ENCODE data around the gene PDZK1IP1. TPM values are rescaled to one million over a fixed set of nuclear protein-coding genes. Genes with fewer than 3 reads are reported as not detected.

Gene PDZK1IP1
- polyA plus RNA-seq, 6 donors from 2014 or later: 0.72 to 9.2 (median 2.6) TPM; not detected in 1

DNA sequence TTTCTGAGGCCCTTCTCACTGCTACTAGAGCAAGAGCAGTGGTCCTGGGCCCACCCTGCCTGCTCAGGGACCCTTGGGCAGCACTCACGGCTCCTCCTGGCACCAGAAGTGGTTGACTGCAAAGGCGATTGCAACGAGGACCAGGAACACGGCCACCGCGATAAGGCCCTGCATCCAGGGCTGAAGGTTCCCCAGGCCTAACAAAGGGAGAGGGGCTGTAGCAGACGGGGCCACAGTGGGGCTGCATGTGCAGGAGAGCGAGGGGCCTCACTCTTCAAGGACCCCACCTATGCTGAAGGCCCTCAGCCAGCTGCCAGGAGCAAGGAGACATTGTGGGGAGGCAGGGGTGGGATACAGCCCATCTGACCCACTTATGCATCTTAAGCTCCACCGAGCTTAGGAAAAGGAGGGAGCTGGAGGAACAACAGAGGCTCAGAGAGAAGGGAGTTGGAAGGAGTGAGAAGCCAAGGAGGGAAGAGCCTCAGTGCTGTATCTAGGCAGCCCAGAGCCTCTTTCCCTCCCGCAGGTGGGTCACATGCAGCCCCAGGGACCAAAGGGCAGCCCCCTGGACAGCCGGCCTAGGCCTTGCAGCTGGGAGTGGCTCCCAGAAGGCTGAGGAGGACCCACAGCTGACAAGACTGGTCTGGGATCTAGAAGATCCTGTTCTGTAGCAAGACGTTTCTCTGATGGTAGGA, 2.5 kb downstream of the PDZK1IP1 start:
- ATAC-seq (ENCODE audit: low read depth in 2 of 2) (no peak), DNase-seq (no peak)
- peaks cover 4 to 48% (median 37%) of the 10 kb centered on the region in 3 donors for H3K27me3 Mint-ChIP-seq
- H3K9me3 Mint-ChIP-seq: no peaks in the 10 kb centered on the region
- no peak overlapping the region for H3K4me3 Mint-ChIP-seq
- H3K4me1 Mint-ChIP-seq: no peaks in the 10 kb centered on the region
- no peaks in the 10 kb centered on the region for H3K36me3 Mint-ChIP-seq
- H3K27ac Mint-ChIP-seq: no peak overlapping the region

DNA sequence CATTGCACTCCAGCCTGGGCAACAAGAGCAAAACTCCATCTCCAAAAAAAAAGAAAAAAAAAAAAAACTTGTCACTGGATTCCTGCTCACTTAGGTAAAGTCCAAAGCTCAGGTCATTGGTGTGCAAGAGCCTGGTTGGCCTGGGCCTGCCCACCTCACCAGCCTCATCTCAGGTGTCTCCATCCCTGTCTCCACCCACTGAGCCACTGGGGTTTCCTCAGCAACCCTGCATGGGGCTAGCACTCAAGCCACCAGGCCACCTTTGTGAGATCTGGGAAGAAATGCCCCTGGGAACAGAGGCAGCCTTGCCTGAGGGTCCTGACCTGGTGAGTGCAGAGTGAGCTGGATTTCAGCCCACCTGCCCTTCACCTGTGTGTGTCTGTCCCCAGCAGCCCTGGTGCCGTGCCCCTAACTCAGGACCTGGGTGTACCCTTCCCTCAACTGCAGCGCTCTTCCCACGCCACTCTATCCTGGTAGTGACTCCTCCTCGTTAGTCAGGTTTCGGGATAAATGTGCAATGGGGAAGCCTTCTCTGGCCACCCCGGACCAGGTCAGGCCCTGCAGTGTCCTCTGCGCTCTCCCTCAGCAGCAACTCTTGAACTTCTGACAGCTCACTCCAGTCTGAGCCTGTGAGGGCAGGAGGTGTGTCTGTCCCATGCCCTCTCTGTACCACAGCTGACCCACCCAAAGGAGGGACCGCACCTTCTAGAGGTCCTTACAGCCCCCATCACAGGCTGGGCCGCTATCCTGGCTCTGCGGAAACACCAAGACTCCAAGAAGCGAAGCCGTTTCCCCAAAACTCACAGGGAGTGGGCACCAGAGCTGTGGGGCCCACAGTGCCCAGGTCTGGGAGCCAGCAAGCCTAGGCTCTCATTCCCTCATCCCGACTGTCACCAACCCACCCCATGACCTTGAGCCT, 3.3 kb downstream of the PDZK1IP1 start:
- H3K4me1 Mint-ChIP-seq: no peaks in the 10 kb centered on the region
- H3K27me3 Mint-ChIP-seq: peaks cover 4 to 45% (median 44%) of the 10 kb centered on the region in 3 donors
- H3K27ac Mint-ChIP-seq: no peak overlapping the region
- no peak for DNase-seq
- H3K36me3 Mint-ChIP-seq: no peaks in the 10 kb centered on the region
- no peaks in the 10 kb centered on the region for H3K9me3 Mint-ChIP-seq
- H3K4me3 Mint-ChIP-seq: no peak overlapping the region
- no peak for ATAC-seq (ENCODE audit: low read depth in 2 of 2)

DNA sequence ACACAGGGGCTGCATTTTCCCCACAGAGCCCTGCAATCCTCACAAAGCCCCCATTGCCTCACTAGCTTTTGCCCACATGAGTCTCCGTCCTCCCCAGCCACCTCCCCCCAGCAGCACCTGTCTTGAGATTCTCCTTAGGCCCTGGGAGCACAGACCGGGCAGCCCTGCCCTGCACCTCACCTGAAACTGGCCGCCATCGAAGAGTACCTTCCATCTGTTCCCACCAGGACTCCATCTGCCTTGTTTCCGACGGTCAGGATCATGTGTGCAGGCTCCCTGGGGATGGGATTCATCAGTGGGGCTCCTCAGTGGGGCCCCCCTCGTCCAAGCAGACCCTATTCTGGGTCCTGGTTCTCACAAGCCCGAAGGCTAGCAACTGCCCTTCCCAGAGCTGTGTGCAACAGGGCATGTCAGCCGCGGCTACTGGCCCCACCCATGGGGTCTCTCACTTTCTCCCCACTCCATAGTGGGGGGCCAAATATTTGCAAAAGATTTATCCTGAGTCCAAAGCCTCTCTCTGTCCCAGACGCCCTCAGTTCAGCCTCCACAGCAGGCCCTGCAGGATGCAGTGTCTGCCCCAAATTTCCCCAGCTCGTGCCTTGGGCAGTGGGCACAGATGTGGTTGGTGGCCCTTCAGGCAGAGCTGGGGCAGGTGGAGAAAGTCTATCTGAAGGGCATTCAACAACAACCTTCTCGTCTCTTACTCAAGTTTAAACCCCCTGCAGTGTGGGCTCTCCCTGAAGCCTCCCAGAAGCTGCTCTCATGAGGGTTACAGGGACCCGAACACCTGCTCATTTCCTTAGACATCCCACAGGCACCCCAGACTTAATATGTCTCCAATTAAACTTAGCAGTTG, 4.8 kb downstream of the PDZK1IP1 start:
- Mint-ChIP-seq H3K36me3 (no peaks in the 10 kb centered on the region), H3K4me3 (no peak overlapping the region), H3K27me3 (peaks cover 12 to 58% (median 57%) of the 10 kb centered on the region in 3 donors), H3K27ac (peak overlapping the region in 1 of 6 donors; percentile 56), H3K9me3 (peaks cover 0 to 2% (median 0%) of the 10 kb centered on the region in 7 donors), H3K4me1 (no peaks in the 10 kb centered on the region)
- ATAC-seq (ENCODE audit: low read depth in 2 of 2) (no peak), DNase-seq (no peak)

DNA sequence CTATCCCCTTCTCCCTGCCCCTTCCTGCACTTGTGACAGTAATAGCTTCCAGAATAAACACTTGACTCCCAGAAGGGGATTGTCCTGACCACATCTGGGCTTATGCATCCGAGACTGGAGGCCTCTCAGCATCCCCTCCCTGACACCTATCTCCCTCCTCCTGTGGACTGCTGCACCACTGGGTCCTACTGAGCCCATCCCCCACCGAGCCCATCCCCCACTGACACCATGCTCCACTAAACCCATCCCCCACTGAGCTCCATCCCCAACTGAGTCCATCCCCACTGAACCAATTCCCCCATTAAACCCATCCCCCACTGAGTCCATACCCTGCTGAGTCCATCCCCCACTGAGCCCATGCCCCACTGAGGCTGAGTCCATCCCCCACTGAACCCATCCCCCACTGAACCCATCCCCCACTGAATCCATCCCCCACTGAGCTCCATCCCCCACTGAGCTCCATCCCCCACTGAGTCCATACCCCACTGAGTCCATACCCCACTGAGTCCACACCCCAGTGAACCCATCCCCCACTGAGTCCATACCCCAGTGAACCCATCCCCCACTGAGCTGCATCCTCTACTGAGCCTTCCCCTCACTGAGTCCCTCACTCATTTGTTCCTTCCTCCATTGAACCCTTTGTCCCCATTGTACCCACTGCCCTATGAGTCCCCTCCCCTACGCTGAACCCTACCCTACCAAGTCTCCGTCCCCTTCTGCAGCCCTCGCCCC, 5.6 kb downstream of the PDZK1IP1 start:
- H3K4me1 Mint-ChIP-seq: peaks cover 5 to 6% (median 5%) of the 10 kb centered on the region in 3 donors
- H3K9me3 Mint-ChIP-seq: peaks cover 0 to 2% (median 0%) of the 10 kb centered on the region in 7 donors
- ATAC-seq (ENCODE audit: low read depth in 2 of 2) (no peak), DNase-seq (no peak)
- no peak overlapping the region for H3K4me3 Mint-ChIP-seq
- H3K27me3 Mint-ChIP-seq: peaks cover 17 to 66% (median 58%) of the 10 kb centered on the region in 3 donors
- peak overlapping the region in 1 of 6 donors; percentile 56 for H3K27ac Mint-ChIP-seq
- H3K36me3 Mint-ChIP-seq: no peaks in the 10 kb centered on the region

DNA sequence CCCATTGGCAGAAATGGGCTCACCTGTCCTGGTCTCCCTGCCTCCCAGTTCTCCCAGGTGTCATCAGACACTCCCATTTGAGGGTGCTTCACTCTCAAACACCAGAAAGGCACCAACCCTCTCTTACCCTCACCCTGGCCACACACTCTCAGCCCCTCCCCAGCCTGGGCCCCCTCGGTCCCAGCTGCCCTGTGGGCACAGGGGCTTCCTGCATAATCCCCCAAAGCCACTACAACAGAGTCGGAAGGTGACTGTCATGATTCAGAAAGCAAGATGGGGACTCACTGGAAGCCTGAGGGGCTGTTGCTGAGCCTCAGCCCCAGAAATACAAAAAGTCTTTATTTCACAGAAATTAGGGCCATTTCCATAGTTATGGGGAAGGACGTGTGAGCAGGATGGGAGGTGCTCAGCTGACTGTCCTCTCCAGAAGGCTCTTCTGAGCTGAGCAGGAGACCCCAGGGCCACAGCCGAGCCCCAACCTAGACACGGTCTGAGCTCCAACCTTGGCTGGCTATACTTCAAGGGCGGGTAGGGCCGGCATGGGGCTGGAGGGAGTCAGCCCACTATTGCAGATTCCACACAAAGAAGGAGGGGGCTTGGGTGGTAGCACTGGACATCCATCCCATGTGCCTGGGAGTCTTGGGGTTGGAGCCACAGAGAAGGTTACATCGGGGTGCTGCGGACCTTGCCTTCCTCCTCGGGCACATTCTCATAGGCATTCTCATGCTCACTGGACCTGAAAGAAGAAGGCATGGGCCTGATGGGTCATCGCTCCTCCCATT, 6.3 kb downstream of the PDZK1IP1 start:
- no peaks in the 10 kb centered on the region for H3K36me3 Mint-ChIP-seq
- H3K27me3 Mint-ChIP-seq: peaks cover 24 to 73% (median 66%) of the 10 kb centered on the region in 3 donors
- H3K27ac Mint-ChIP-seq: peak overlapping the region in 1 of 6 donors; percentile 52
- no peak for ATAC-seq (ENCODE audit: low read depth in 2 of 2)
- H3K4me3 Mint-ChIP-seq: no peak overlapping the region
- DNase-seq: no peak
- H3K4me1 Mint-ChIP-seq: peaks cover 8 to 11% (median 9%) of the 10 kb centered on the region in 3 donors
- peaks cover 0 to 2% (median 0%) of the 10 kb centered on the region in 7 donors for H3K9me3 Mint-ChIP-seq

DNA sequence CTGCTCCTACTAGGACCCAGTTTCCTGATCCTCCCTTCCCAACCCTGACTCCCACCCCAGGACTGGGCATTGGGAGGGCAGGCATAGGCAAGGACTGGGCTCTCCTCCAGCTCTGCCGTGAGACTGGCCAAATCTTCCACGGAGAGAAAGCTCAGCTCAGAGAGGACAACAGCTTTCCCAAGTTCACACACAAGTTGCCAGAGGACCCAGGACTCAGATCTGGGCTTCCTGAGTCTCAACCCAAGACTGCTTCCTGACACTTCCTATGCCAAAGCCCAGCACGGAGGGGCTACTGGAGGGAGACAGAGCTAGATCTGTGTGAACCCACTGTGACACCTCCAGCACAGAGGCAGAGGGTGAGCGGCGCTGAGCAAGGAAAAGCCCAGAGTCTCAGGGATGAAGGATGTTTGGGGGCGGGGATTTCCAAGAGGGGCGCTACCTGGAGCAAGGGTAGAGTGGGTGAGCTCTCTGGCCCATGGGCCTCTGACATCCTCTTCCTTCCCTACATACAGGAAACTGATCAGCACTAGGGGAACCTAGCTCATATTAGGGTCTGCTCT, 7.1 kb downstream of the PDZK1IP1 start:
- Mint-ChIP-seq H3K27me3 (peaks cover 24 to 77% (median 72%) of the 10 kb centered on the region in 3 donors), H3K36me3 (no peaks in the 10 kb centered on the region), H3K4me3 (no peak overlapping the region)

DNA sequence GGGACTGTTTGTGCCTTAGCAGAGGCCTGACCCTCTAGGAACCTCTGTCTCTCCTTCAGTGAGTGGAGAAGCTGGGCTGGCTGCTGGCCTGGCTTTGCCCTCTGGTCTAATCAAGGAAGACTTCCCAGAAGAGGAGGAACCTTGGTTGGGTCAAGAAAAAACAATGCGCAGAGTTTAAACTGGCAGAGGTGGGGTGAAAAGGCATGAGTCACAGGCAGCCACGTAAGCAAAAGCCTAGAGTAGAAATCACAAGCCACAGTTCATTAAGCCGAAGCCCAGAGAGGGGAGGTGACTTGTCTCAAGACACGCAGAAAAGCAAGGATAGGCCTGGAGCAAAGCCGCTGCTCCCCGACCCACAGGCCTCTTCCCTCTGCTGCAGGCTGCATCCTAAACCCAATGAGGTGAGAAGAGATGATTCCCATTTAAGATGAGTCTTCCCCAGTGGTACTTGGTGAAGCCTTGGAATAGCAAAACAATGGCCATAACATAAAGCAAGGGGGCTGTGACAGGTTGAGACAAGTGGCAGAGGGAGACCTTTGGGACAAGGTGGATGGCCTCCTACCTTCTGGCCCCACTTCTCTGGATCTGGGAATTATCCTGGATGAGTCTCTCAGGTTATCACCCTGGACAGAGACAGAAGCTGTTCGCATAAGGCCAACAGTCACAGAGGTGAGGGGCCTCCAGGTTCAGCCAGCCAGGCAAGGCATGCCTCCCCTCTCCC, 7.7 kb downstream of the PDZK1IP1 start:
- H3K36me3 Mint-ChIP-seq: no peaks in the 10 kb centered on the region
- H3K9me3 Mint-ChIP-seq: peaks cover 0 to 2% (median 0%) of the 10 kb centered on the region in 7 donors
- H3K4me1 Mint-ChIP-seq: peaks cover 8 to 11% (median 9%) of the 10 kb centered on the region in 3 donors
- DNase-seq (no peak), ATAC-seq (ENCODE audit: low read depth in 2 of 2) (no peak)
- H3K4me3 Mint-ChIP-seq: no peak overlapping the region
- H3K27ac Mint-ChIP-seq: no peak overlapping the region
- peaks cover 27 to 74% (median 65%) of the 10 kb centered on the region in 3 donors for H3K27me3 Mint-ChIP-seq

More for the DNA sequence above, 7.1 kb downstream of the PDZK1IP1 start:
- ATAC-seq (ENCODE audit: low read depth in 2 of 2): no peak
- Mint-ChIP-seq H3K27ac (no peak overlapping the region), H3K9me3 (peaks cover 0 to 2% (median 0%) of the 10 kb centered on the region in 7 donors), H3K4me1 (peaks cover 8 to 11% (median 9%) of the 10 kb centered on the region in 3 donors)
- no peak for DNase-seq

DNA sequence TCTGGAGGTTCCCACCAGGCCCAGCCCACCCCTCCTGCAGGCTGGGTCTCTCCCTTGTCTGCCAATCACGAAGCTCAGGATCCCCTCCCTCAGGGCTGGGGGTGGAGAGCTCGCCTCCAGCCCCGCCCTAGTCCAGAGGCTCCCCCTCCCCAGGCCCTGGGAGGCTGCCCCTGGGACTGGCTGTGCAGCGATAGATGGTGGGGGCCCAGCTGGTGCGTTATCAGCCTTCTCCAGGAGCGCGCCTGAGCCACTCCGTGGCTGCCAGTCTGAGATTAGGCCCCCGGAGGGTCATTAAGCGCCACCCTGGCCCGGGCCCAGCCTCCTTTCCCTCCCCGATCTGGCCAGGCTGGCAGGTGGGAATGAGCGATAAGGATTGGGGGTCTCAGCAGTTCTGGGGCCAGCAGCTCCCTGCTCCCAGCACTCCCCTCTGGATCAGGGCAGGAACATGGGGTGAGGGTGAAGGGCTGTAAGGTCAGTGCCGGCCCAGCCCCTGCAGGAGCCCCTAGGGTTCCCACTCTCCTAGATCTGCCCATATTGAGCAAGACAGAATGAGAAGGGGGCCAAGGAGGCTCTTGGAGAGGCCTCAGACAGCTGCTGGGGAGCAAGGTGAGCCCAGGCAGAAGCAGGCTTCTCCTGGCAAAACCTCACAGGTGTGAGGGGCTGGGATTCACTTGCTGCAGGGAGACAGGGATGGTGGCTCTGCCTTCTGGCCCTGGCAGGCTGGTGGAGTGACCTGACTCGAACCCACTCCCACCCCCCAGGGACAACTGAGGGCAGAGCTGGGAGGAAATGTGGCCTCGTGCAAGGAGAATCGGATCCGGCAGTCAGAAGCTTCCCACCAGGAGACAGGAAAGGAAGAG, 8.5 kb downstream of the PDZK1IP1 start:
- H3K27me3 Mint-ChIP-seq: peaks cover 31 to 74% (median 65%) of the 10 kb centered on the region in 3 donors

DNA sequence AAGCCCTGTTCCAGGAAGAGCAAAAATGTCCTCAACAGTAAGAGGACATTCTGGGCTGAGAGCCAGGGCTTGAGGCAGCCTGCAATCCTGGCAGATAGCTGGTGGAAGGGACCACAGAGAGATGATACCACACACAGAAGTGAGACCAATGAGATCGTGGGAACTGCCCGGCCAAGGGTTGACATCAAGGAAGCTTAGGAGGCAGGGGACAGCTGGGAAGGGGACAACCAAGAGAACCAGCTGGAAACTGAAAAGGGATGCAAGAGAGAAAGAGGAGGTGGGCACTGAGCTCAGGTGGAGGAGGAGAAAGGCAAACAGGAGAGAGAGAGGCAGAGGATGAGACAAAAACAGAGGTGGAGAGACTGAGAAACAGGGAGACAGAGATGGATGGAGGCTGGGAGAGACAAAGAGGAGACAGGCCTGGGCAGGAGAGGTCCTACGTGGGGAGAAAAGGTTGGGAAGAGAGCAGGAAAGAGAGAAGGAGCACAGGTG, 9.2 kb downstream of the PDZK1IP1 start:
- ATAC-seq (ENCODE audit: low read depth in 2 of 2) (no peak), DNase-seq (no peak)
- H3K36me3 Mint-ChIP-seq: no peaks in the 10 kb centered on the region
- H3K27ac Mint-ChIP-seq: peak overlapping the region in 1 of 6 donors; percentile 1
- H3K9me3 Mint-ChIP-seq: peaks cover 0 to 2% (median 0%) of the 10 kb centered on the region in 7 donors
- peak overlapping the region in 1 of 8 donors; percentile 41 for H3K4me3 Mint-ChIP-seq
- H3K4me1 Mint-ChIP-seq: peaks cover 8 to 11% (median 9%) of the 10 kb centered on the region in 3 donors
- H3K27me3 Mint-ChIP-seq: peaks cover 35 to 75% (median 68%) of the 10 kb centered on the region in 3 donors

More for the DNA sequence above, 8.5 kb downstream of the PDZK1IP1 start:
- H3K9me3 Mint-ChIP-seq: peaks cover 0 to 2% (median 0%) of the 10 kb centered on the region in 7 donors
- H3K4me3 Mint-ChIP-seq: peak overlapping the region in 1 of 8 donors; percentile 41
- DNase-seq (no peak), ATAC-seq (ENCODE audit: low read depth in 2 of 2) (no peak)
- H3K27ac Mint-ChIP-seq: peak overlapping the region in 3 of 6 donors; percentile 1 to 62 (median 28)
- H3K4me1 Mint-ChIP-seq: peaks cover 8 to 11% (median 9%) of the 10 kb centered on the region in 3 donors
- no peaks in the 10 kb centered on the region for H3K36me3 Mint-ChIP-seq

DNA sequence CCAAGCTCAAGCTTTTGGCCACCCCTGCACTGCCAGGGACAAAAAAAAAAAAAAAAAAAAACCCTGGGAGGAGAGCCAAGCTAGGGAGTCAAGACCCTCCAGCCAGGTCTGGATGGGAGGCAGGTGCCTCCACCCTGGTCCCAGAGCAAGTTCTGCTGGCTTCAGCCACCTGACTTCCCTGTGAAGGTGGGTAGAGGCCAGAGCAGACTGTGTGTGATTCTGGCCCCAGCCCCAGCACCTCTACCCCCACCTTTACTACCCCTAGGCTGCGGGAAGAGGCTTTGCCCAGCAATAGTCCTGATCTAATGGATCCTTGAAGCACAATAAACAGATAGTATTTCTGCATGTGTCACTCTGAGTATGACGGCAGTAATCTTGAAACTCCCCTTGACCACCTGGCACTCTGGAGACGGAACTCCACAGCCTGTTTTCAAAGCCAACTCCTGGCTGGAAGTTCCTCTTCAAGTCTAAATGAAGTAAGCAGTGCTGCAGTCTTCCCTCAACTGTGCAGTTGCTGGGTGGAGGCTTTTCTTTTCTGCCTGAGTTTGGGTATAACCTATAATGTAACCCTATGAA, 9.8 kb downstream of the PDZK1IP1 start:
- Mint-ChIP-seq H3K9me3 (peaks cover 0 to 2% (median 0%) of the 10 kb centered on the region in 7 donors), H3K36me3 (no peaks in the 10 kb centered on the region), H3K4me1 (peaks cover 11 to 15% (median 13%) of the 10 kb centered on the region in 3 donors), H3K27me3 (peaks cover 40 to 75% (median 68%) of the 10 kb centered on the region in 3 donors), H3K27ac (no peak overlapping the region), H3K4me3 (no peak overlapping the region)
- no peak for ATAC-seq (ENCODE audit: low read depth in 2 of 2)
- DNase-seq: no peak
